CD4-positive, alpha-beta T cell treated with Interleukin-6 at 100 ng/mL for 8 hours (primary cell): ENCODE data around the gene COL16A1.
A peak's percentile ranks its signal among the peaks of the same experiment; 100 is the strongest.

Experiments used
- DNase-seq: peaks from one replicate; pipeline ENCODE4 v3.0.0-alpha.2; 2020; ENCODE audit warnings: mixed read lengths, low spot score

Gene COL16A1

GRCh38 chr1:31646259-31646960, 57.4 kb downstream of the COL16A1 start:
- no peak for DNase-seq

DNA sequence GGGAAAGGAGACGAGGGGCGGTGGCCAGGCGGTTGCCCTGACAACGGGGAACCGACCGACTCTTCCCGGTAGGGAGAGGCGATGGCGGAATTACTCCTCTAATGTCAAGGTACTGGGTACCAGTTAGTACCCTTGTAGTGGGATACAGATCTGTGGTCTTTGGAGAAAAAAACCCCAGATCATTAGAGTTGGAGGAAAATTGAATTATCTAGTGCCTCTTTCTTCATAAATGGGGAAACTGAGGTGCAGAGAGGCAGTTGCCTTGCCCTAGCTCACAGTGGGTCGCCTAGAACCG, 58.6 kb downstream of the COL16A1 start:
- no peak for DNase-seq

GRCh38 chr1:31644560-31645273, 59.1 kb downstream of the COL16A1 start, which contains the start of gene PEF1:
TSS of gene PEF1 (minus strand) at chr1:31644876. CDS start at chr1:31644864, 12 bp downstream.
- DNase-seq = peak; percentile 98

DNA sequence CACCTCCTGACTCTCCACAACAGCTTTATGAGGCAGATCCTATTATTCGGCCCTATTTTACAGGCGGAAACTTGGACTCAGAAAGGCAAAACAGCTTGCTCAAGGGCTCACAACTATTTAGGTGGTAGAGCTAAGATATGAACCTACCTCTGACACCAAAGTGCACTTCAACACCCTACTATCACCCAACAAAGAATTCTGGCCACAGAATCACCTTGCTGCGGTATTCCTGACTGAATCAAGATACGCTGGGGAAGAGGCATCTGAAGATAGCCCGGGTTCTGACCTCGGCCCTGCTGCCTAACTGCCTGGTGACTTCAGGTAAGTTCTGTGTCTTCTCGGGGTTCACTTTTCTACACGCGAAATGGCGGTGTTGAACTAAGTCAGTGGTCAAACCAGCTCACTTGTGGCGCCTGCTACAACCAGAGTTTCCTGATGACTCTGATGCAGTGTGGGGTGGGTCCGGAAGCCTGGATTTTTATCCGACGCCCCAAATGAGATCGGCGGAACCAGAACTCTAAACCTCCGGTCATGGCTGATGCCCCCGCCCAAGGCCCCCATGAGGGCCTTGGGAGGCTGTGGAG, 59.7 kb downstream of the COL16A1 start:
- DNase-seq = peak; percentile 39

- no peak for DNase-seq
These were observed 60.9 kb downstream of the COL16A1 start for GRCh38 chr1:31642897-31643296.

DNA sequence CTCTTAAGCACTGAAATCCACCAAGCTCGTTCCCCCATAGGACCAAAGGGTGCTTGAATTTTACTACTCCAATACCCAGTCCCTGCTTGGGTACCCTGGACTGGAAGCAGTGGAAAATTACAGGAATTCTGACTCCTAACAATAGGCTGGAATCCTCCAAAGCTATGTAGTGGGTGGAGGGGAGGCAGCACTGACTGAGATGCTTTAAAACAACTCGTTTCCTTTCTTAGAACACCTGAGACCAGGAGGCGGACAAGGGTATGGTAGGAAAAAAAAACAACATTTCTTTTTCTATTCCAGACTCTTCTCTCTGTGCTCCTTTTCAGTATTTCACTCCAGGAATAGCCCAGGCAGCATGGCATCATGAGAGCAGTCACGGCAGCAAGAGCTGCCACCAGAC, 61.5 kb downstream of the COL16A1 start:
- DNase-seq = no peak

GRCh38 chr1:31640964-31641363, 62.9 kb downstream of the COL16A1 start:
- DNase-seq = no peak

DNA sequence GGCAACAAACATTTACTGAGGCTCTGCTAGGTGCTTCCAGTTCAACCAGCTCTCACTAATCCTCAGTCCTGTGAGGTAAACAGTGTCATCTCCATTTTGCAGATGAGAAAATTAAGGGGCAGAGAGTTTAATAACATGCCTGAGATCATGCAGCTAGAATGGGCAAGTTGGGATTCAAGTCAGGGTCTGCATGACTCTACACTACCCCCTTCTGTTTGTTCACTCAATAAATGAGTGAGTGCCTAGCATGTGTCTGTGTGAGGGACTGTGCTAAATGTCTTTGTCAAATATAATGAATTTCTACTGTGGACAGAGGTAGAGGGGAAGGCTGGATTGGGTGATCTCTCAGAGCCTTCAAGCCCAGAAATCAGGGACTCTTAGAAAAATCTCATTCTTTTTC, 63.6 kb downstream of the COL16A1 start:
- DNase-seq = no peak

DNA sequence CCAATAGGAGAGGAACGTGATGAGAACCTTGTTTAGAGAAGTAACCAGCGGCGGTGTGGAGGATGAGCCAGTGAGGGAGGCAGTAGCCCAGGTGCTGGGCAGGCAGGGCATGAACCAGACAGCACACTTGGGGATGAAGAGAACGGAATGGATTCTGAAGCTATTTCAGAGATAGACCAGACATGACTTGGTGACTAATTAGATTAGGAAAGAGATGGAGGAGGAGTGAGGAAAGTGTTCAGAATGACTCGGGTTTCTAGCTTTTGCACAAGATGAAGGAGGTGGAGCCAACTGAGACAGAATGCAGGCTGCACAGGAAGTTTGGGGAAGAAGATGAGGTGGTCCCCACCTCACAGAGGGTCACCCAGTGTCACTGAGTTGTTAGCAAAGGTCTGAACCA, 64.3 kb downstream of the COL16A1 start:
- no peak for DNase-seq

GRCh38 chr1:31637915-31638673, 65.7 kb downstream of the COL16A1 start:
- DNase-seq = no peak

DNA sequence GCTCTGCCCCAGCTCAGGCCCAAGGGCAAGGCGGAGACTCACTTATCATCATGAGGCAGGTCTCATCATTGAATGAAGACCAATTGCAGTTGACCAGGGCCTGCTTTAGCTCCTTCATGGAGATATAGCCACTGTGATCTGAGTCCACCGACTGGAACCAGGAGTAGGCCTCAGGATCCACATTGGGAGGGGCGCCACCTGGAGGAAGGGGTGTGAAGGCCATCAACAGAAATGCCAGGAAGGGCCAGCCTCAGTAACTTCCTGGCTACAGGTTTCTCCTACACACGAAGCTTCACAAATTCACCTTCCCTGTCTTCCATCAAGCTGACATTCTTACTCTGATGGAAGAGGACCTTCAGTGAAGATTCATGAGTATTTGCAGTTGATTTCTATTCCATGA, 70.7 kb downstream of the COL16A1 start:
- no peak for DNase-seq

- DNase-seq = no peak
These were observed 71.2 kb downstream of the COL16A1 start for GRCh38 chr1:31632649-31633048.

GRCh38 chr1:31628931-31629556, 74.8 kb downstream of the COL16A1 start:
- no peak for DNase-seq

DNA sequence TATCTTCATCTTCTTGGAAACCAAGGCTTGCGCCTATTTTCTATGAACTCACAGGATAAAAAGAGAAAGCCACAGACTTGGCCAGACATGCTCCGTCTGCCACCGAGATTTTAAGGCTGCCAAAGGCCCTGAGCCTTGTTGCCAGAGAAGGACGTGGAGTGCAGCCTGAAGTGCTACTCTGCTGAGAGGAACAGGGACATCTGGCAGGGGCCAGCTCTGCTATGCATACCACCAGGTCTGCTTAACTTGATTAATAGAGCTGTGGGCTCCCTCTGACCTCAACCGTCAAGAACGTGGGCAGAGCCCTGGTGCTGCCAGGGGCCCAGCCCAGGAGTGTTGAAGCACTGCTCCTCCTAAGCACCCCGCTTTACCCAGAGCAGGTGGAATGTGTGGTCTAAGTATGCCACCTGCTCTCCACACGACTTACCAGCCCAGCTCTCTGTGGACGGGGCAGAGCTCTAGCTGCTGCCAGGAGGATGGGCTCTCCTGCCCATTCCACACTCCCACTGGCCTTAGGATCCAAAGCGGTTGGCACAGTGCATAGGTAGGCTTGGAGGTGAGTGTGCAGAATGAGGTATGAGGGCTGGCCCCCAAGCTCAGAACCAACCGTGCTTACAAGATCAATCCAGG, 75.8 kb downstream of the COL16A1 start:
- no peak for DNase-seq

DNA sequence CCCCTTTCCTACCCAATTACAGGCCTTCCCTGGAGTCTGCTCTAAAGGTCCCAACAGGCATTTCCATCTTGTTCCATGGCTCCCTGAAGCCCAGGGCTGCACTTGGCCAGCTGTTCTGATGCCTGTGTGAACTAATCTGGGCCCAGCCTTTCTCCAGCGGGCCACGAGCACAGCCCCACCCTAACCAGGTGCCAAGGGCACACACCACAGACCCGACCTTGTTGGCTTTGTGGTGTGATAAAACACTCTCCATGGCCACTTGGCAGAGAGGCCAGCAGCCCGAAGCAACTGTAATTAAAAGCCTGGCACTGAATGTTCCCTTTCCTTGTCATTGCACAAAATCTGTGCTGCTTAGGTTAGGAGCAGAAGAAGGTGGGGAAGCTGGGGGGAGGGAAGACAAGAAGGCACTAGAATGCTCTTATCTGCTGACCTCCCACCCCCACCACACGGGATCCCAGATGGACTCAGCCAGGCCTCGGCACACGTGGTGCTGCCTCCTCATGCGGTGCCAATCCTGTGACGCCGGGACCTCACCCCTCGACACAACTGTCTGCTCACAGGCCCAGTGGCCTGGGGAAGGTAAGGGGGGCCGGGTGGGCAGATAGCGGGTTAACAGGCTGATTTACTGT, 76.4 kb downstream of the COL16A1 start:
- DNase-seq = no peak

- no peak for DNase-seq
These were observed 77.3 kb downstream of the COL16A1 start for GRCh38 chr1:31626223-31627207.

GRCh38 chr1:31625561-31626222, 78.1 kb downstream of the COL16A1 start:
- no peak for DNase-seq

DNA sequence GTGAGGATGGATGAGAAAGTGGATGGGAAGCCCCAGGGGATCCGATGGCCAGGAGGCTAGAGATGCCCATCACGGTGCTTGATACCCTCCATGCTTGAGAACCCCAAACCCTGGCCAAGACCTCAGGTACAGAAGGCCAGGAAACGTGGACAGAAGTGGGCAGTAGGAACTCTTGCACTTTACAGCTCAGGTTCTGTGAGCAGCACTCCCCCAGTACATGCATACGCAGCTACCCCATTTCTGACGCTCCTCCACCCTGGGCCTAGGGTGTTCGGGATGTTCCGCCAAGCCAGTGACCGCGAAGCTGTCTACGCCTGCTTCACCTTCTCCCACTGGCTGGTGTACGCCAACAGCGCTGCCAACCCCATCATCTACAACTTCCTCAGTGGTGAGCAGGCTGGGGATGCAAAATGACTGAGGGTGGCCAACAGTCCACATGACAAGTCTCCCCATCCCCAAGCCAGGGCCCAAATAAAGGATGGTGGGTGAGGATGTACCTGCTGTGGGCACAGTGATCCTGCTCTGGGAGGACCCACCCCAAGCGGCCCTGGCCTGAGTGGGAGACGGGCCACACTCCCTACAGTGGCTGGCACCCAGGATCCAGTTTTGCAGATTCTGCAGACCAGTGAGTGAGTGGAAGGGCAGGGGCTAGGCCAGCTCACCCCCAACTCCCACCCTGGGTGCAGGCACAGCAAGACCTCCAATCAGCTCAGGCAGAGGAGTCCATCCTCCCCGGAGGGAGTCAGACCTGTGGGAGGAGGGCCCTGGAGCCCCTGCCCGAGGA, 78.9 kb downstream of the COL16A1 start:
- no peak for DNase-seq

- no peak for DNase-seq
These were observed 79.5 kb downstream of the COL16A1 start for GRCh38 chr1:31624309-31624708.
